Activated CD4-positive, alpha-beta T cell treated with anti-CD3 and anti-CD28 coated beads for 1 hour (primary cell): Measurements from ENCODE around the gene MBD5.
A peak's percentile ranks its signal among the peaks of the same experiment; 100 is the strongest.
"Not testable (repeated sequence)": the region's sequence is repeated elsewhere in the genome, so short reads cannot be mapped to it uniquely, and the experiment has no call there.

Experiments
- DNase-seq: peaks from one replicate; pipeline ENCODE4 v3.0.0-alpha.2; 2020

The MBD5 gene

DNA sequence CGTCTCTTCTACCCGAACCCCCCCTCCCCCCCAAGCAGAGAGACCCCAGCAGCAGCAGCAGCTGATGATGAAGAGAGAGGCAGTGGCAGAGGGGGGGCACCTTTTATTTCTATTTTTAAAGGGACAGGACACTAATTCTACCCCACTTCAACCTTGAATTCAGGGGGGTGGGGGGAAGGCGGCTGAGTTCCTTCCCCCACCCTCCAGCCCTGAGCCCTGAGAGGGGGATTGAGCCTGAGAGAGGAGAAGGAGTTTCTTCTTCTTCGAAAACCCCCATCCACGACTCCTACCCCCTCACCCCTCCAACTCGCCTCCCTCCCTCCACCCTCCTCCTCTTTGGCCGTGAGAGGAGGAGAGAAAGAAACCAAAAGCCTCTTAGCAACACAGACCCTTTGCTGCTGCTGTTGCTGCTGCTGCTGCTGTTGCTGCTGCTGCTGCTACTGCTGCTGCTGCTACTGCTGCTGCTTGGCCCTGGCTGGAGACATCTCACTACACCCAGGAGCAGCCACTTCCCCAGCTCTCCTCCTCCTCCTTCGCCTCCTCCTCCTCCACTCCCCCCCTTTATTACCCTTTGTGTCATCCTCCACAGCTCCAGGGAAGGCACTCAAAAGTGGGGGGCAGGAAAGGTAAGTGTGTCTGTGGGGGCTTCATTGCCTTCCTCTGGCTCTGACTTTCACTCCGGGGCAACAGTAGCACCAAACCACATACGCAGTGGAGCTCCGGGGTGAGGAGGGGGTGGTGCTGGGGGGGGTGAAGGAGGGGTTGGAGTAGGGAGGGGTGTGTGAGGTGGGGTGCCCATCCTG, at the start of gene MBD5:
Gene MBD5 (plus strand): TSS at position 33 of the 803 bp plus-strand sequence.
- peak; percentile 41 for DNase-seq

DNA sequence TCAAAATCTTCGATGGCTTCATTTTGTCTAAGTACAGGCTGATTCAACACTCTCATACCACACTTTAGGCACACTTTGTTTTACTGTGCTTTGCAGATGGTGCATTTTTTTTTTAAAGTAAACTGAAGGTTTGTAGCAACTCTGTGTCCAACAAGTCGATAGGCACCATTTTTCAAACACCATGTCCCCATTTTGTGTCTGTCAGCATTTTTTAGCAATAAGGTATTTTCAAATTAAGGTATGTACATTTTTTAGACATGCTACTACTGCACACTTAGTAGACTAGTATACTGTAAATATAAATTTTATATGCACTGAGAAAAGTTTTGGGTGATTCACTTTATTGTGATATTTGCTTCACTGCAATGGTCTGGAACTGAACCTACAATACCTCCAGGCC, 44.8 kb upstream of the MBD5 start:
- DNase-seq = no peak

GRCh38 chr2:147977679-147978078, 43.2 kb upstream of the MBD5 start:
- no peak for DNase-seq

GRCh38 chr2:147980940-147981528, 39.9 kb upstream of the MBD5 start:
- DNase-seq = no peak

- DNase-seq = no peak
Measured at GRCh38 chr2:147989102-147989501, 31.8 kb upstream of the MBD5 start.

DNA sequence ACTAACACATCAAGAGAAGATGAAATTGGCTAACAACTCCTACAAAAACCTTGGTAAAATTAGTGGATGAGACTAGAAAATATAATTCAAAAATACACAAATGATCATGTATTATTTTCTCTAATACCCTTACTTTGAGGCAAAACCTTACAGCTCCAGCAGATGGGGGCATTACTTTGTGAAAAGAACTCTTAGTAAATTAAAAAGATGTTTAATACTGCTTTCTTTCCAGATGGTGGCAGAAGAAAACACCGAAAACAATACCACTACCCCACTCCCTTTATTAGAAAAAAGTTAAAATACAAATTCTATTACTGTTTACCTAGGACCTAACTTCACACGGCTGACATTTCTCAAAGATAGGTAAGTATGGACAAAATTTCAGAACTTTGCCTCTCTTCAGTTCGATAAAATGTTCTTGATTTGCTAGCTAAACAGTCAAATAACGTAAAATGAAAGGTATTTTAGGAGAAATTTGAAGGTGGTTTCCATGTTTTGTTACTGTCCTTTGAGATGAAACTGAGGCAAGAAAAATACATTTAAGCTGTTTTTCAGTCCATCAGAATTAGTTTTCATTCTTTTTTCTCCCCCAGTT, 31.0 kb upstream of the MBD5 start:
- no peak for DNase-seq

DNA sequence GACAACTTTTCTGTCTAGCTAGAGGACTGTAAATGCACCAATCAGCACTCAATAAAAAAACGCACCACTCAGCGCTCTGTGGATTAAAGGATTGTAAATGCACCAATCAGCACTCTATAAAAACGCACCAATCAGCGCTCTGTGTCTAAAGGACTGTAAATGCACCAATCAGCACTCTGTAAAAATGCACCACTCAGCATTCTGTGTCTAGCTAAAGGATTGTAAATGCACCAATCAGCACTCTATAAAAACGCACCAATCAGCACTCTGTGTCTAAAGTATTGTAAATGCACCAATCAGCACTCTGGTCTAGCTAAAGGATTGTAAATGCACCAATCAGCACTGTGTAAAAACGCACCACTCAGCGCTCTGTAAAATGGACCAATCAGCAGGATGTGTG, 25.9 kb upstream of the MBD5 start:
- not testable (repeated sequence) for DNase-seq

DNA sequence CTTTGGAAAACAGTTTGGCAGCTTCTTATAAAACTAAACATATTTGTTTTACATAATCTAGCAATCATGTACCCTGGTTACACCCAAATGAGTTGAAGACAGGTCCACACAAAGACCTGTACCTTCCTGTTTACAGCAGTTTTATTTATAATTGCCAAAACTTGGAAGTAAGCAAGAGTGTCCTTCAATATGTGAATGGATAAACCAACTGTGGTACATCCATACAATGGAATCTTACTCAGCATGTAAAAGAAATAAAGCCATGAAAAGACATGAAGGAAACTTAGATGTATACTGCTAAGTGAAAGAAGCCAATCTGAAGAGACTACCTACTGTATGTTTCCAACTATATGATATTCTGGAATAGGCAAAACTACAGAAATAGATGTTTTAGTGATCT, 24.1 kb upstream of the MBD5 start:
- DNase-seq = no peak

DNA sequence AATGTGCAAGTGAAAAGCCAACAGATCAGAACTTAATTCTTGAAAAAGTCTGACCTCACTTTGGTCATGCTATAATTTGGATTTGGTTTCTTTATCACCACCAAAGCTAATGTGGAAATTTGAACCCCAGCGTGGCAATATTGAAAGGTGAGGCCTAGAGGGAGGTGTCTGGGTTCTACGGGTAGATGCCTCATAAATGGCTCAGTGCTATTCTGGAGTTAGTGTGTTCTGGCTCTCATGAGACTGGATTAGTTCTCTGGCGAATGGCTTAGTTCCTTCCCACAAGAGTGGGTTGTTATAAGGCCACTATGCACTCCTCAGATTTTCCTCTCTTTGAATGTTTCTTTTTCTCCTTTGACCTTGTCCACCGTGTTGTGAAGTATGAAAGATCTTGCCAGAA, 22.7 kb upstream of the MBD5 start:
- DNase-seq = no peak

- DNase-seq = no peak
Measured at GRCh38 chr2:147999126-147999525, 21.8 kb upstream of the MBD5 start.

GRCh38 chr2:148000095-148000494, 20.8 kb upstream of the MBD5 start:
- DNase-seq = no peak

GRCh38 chr2:148002420-148002819, 18.5 kb upstream of the MBD5 start:
- DNase-seq = not testable (repeated sequence)

- no peak for DNase-seq
Measured at GRCh38 chr2:148006249-148007007, 14.5 kb upstream of the MBD5 start.

DNA sequence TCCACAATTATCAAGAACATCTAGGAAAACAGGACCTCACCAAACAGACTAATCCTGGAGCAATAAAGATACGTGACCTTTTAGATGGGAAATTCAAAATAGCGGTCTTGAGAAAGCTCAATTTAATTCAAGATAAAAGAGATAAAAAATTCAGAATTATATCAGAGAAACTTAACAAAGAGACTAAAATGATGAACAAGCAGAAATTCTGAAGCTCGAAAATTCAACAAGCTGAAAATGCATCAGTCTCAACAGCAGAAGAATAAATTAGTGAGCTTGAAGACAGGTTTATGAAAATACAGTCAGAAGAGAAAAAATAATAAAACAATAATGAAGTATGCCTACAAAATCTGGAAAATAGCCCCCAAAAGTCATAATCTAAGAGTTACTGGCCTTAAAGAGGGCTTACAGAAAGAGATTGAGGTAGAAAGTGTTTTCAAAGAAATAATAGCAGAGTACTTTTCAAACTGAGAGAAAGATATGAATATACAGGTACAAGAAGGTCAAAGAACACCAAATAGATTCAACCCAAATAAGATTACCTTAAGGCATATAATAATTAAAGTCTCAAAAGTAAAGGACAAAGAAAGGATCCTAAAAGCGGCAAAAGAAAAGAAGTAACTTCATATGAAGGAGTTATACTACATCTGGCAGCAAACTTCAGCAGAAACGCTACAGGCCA, 13.5 kb upstream of the MBD5 start:
- DNase-seq = no peak

- not testable (repeated sequence) for DNase-seq
Measured at GRCh38 chr2:148008411-148008810, 12.5 kb upstream of the MBD5 start.

- DNase-seq = no peak
Measured at GRCh38 chr2:148013876-148014275, 7.0 kb upstream of the MBD5 start.

DNA sequence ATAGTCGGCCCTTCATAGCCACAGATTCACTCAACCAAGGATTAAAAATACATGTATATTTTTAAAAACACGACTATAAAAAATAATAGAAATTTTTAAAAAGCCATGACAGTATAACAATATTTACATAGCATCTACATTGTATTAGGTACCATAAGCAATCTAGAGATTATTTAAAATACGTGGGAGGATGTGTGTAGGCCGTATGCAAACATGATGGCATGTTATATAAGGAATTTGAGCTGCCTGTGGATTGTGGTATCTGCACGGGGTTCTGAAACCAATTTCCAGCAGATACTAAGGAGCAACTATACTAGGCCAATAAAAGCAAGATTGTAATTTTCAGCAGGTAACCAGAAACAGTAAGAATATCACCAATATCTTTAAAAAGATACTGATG, 6.3 kb upstream of the MBD5 start:
- DNase-seq = no peak

GRCh38 chr2:148020111-148021058, 506 bp upstream of the MBD5 start, which contains the start of gene ORC4:
Gene ORC4, minus strand, starts transcription at chr2:148020737. Its CDS starts 44,779 bp downstream, at chr2:147975958.
- peak; percentile 93 for DNase-seq

- no peak for DNase-seq
Measured at GRCh38 chr2:148021886-148022285, 995 bp downstream of the MBD5 start.

DNA sequence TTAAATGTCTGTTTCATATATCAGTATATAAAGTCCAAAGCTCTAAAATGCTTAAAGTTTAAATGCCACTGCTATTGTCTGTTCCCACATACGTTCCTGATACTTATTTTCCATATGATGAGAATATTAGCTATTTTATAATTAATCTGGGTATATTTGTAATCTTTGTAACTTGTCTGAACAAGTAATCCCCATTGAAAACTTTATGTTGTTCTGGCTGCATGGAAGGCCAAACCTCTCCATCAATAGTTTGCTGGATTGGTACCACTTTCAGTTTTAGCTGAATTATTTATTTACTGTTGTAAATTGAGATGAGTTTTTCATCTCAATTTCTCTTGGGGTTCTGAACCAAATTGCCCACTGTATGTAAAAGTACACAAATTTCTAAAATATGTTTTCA, 1.5 kb downstream of the MBD5 start:
- DNase-seq = no peak

DNA sequence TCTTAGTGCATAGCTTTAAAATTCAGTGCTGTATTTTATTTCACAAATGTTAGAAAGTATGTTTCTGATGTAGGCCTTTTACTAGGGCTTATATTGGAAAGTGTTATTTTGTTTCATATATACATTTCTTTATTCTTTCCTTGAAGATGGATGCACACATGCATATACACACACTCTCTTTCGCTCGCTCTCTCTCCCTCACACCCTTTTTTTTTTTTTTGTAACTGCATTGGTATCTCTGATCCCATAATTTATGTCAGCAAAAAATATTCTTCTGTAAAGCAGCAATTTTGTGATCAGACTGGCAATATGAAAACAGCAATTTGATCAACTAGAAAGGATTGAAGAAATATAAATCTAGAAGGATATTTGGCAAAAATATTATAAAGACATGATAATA, 2.0 kb downstream of the MBD5 start:
- DNase-seq = no peak

GRCh38 chr2:148023861-148024260, 3.0 kb downstream of the MBD5 start:
- no peak for DNase-seq
